HepG2 (cell line): ENCODE data around the gene CFAP45. TPM values are rescaled to one million over a fixed set of nuclear protein-coding genes. Genes with fewer than 3 reads are reported as not detected.

Experiments
- ATAC-seq: fragments of 200-7000 bp; cut with Tn5 transposase; 3 replicates; pipeline ENCODE4 v1.9.1; 2020; ENCODE audit warnings: mild to moderate bottlenecking, moderate library complexity
- BruUV-seq: library from RNA; stranded (reverse); fragments of 400-500 nt; replicated peaks from 2 replicates; lab custom pipeline; 2021; lab: Mats Ljungman, UMichigan
- CTCF ChIA-PET: fragments of 300-600 bp; formaldehyde crosslinking; extraction: SDS; loops from one replicate; lab custom pipeline; 2021; ENCODE audit warnings: low total read pairs, inconsistent platforms, low intra/inter-chr PET ratio; lab: Yijun Ruan, JAX
- POLR2A ChIA-PET: fragments of 350-600 bp; sonication (Branson Sonifier 250); formaldehyde crosslinking; loops from one replicate; lab custom pipeline; 2020; ENCODE audit warnings: antibody characterized with exemption, inconsistent platforms; lab: Yijun Ruan, JAX
- DNase-seq: peaks from one replicate; pipeline ENCODE4 v3.0.0-alpha.2; 2015; ENCODE audit warnings: low spot score
- FAIRE-seq: peaks from 3 replicates; lab custom pipeline; 2011; peaks lifted over from hg19 to GRCh38; lab: Jason Lieb, UNC
- H2AFZ ChIP-seq: one replicate; pipeline ENCODE4 v1.6.1; 2011; ENCODE audit warnings: low read length, inconsistent platforms
- H3K27ac ChIP-seq: fragments of 300-600 bp; 3 replicates; pipeline ENCODE4 v1.8.0; 2011; ENCODE audit warnings: mixed run types, mild to moderate bottlenecking, mixed read lengths, low read length, inconsistent platforms; ENCODE audit not compliant: insufficient read depth; ENCODE audit errors: extremely low read length
- H3K27me3 ChIP-seq, 2 experiments: fragments of 200-600 bp in 1 of 2; 2 replicates in 1 of 2; 3 replicates in 1 of 2; pipeline versions ENCODE4 v1.6.0 to v1.8.0; 2011; ENCODE audit warnings: low read length in 2 of 2, mild to moderate bottlenecking in 2 of 2, moderate library complexity in 2 of 2, inconsistent platforms in 1 of 2; ENCODE audit not compliant: insufficient read depth in 2 of 2, control insufficient read depth in 1 of 2
- H3K36me3 ChIP-seq, 2 experiments: fragments of 200-600 bp in 1 of 2; replicated peaks in 1 of 2; 2 replicates in 1 of 2; 3 replicates in 1 of 2; pipeline versions ENCODE4 v1.5.1 to v1.8.0; 2011; ENCODE audit warnings: low read length in 2 of 2, inconsistent platforms in 1 of 2; ENCODE audit not compliant: insufficient read depth in 2 of 2, control insufficient read depth in 1 of 2
- H3K4me1 ChIP-seq: 2 replicates; pipeline ENCODE4 v1.5.1; 2012; ENCODE audit warnings: low read length, inconsistent platforms; ENCODE audit not compliant: insufficient read depth
- H3K4me2 ChIP-seq: 2 replicates; pipeline ENCODE4 v1.6.0; 2011; ENCODE audit warnings: low read depth, low read length, inconsistent platforms
- H3K4me3 ChIP-seq, 3 experiments: fragments of 200-600 bp in 1 of 3; sonication (generic), shearing (Covaris generic) in 1 of 3; replicated peaks in 1 of 3; 2 replicates each; pipeline ENCODE4 v1.5.1; 2011 to 2016; ENCODE audit warnings: low read length in 3 of 3, inconsistent platforms in 2 of 3, low read depth in 2 of 3, mild to moderate bottlenecking in 2 of 3, control low read depth in 1 of 3, mixed read lengths in 1 of 3; ENCODE audit not compliant: insufficient read depth in 1 of 3
- H3K79me2 ChIP-seq: one replicate; pipeline ENCODE4 v1.6.1; 2011; ENCODE audit warnings: low read length, inconsistent platforms; ENCODE audit not compliant: insufficient read depth
- H3K9ac ChIP-seq: 2 replicates; pipeline ENCODE4 v1.6.0; 2011; ENCODE audit warnings: mild to moderate bottlenecking, low read depth, low read length, inconsistent platforms; ENCODE audit not compliant: insufficient read depth
- H3K9me3 ChIP-seq: 2 replicates; pipeline ENCODE4 v1.5.1; 2012; ENCODE audit warnings: mild to moderate bottlenecking, low read length
- H4K20me1 ChIP-seq: 2 replicates; pipeline ENCODE4 v1.6.0; 2011; ENCODE audit warnings: inconsistent platforms, mild to moderate bottlenecking, low read length, moderate library complexity; ENCODE audit not compliant: insufficient read depth
- BHLHE40 ChIP-seq: IDR thresholded peaks from 2 replicates; pipeline ENCODE4 v1.6.1; 2011; ENCODE audit warnings: low read length, improper control_type of control experiment
- MAZ ChIP-seq, 2 experiments: sonication (generic) in 1 of 2; formaldehyde crosslinking in 1 of 2; IDR thresholded peaks; 2 replicates each; pipeline versions ENCODE4 v1.5.0 to v1.6.1; 2012 to 2020; ENCODE audit warnings: low read depth in 2 of 2, mild to moderate bottlenecking in 2 of 2, borderline replicate concordance in 1 of 2, improper control_type of control experiment in 1 of 2, low read length in 1 of 2, missing genetic modification reagents in 1 of 2, moderate library complexity in 1 of 2
- MTF2 ChIP-seq: sonication (generic); formaldehyde crosslinking; IDR thresholded peaks from 2 replicates; pipeline ENCODE4 v1.5.0; 2020; ENCODE audit warnings: missing genetic modification reagents, borderline replicate concordance
- NFE2 ChIP-seq: sonication (generic); formaldehyde crosslinking; IDR thresholded peaks from 2 replicates; pipeline ENCODE4 v1.4.0; 2020; ENCODE audit warnings: missing genetic modification reagents
- NR2F6 ChIP-seq, 2 experiments: IDR thresholded peaks; 2 replicates each; pipeline ENCODE4 v1.6.1; 2016; ENCODE audit warnings: antibody characterized with exemption in 1 of 2, mild to moderate bottlenecking in 1 of 2
- RFX1 ChIP-seq: fragments of 450-650 bp; IDR thresholded peaks from 2 replicates; pipeline ENCODE4 v1.6.1; 2017
- RFX3 ChIP-seq: IDR thresholded peaks from 2 replicates; pipeline ENCODE4 v1.6.1; 2016; ENCODE audit warnings: missing biosample characterization, missing genetic modification reagents
- SAP130 ChIP-seq: IDR thresholded peaks from 2 replicates; pipeline ENCODE4 v1.6.1; 2016; ENCODE audit warnings: low read depth
- SIX4 ChIP-seq: sonication (generic); formaldehyde crosslinking; IDR thresholded peaks from 2 replicates; pipeline ENCODE4 v1.4.0; 2020; ENCODE audit warnings: missing genetic modification reagents
- SKI ChIP-seq: fragments of 450-650 bp; IDR thresholded peaks from one replicate; pipeline ENCODE4 v1.6.1; 2018; ENCODE audit warnings: mild to moderate bottlenecking; ENCODE audit not compliant: partially characterized antibody
- SOX6 ChIP-seq, 2 experiments: fragments of 450-650 bp in 1 of 2; sonication (generic) in 1 of 2; formaldehyde crosslinking in 1 of 2; IDR thresholded peaks; 2 replicates each; pipeline versions ENCODE4 v1.4.0 to v1.6.1; 2017 to 2020; ENCODE audit warnings: antibody characterized with exemption in 1 of 2, mild to moderate bottlenecking in 1 of 2, missing genetic modification reagents in 1 of 2
- WGBS: methylation state at CpG from one replicate; pipeline ENCODE4 v1.1.6; 2017; ENCODE audit warnings: low lambda C conversion rate; 5-methylcytosine and 5-hydroxymethylcytosine counted together
- in situ Hi-C: cut with HindIII; loops from 2 replicates; pipeline ENCODE4 v1.10.0; 2017; ENCODE audit warnings: low pct_unique_long_range_greater_than_20kb; ENCODE audit not compliant: extremely low pct_ligation_motif_present
- intact Hi-C: fragments of 100-400 bp; cut with micrococcal nuclease; formaldehyde crosslinking; loops from one replicate; pipeline ENCODE4 v1.10.0; 2022; ENCODE audit not compliant: unreplicated experiment
- polyA plus RNA-seq, 8 experiments: library from polyadenylated mRNA; depleted of rRNA in 3 of 8; stranded (reverse) in 7 of 8; unstranded in 1 of 8; fragments of >200 nt; fragmentation: Illumina TruSeq in 4 of 8; extraction: Trizol in 4 of 8; gene quantifications; 2 replicates each; pipeline versions ENCODE4 v1.2.1 to v1.2.3, GENCODE V29; 2011 to 2016; ENCODE audit warnings: low read depth in 4 of 8, missing spikeins in 1 of 8, mixed read lengths in 1 of 8; ENCODE audit not compliant: insufficient read depth in 1 of 8
- total RNA-seq, 5 experiments: library from RNA; depleted of rRNA; stranded (reverse); fragments of >200 nt; fragmentation: Illumina TruSeq; extraction: Trizol; gene quantifications; 2 replicates each; pipeline ENCODE4 v1.2.3, GENCODE V29; 2016; ENCODE audit warnings: low read depth in 1 of 5
- TF ChIP-seq, protein P1 (sequence below): sonication (generic); formaldehyde crosslinking; IDR thresholded peaks from 2 replicates; pipeline ENCODE4 v1.4.0; 2020; ENCODE audit warnings: missing genetic modification reagents
- TF ChIP-seq, protein P2 (sequence below): sonication (generic); formaldehyde crosslinking; IDR thresholded peaks from 2 replicates; pipeline ENCODE4 v1.4.0; 2020; ENCODE audit warnings: missing genetic modification reagents
- TF ChIP-seq, protein P3 (sequence below): sonication (generic); formaldehyde crosslinking; IDR thresholded peaks from 2 replicates; pipeline ENCODE4 v1.4.0; 2020; ENCODE audit warnings: missing genetic modification reagents
- TF ChIP-seq, protein P4 (sequence below): conservative IDR thresholded peaks from 2 replicates; pipeline ENCODE4 v1.6.1; 2018; ENCODE audit warnings: missing genetic modification reagents

CFAP45 gene
- total and polyA plus RNA-seq, 2 of the 13 experiments (the other 11 are each of a cell fraction or from before 2014, with no cell fraction given), result not detected

DNA sequence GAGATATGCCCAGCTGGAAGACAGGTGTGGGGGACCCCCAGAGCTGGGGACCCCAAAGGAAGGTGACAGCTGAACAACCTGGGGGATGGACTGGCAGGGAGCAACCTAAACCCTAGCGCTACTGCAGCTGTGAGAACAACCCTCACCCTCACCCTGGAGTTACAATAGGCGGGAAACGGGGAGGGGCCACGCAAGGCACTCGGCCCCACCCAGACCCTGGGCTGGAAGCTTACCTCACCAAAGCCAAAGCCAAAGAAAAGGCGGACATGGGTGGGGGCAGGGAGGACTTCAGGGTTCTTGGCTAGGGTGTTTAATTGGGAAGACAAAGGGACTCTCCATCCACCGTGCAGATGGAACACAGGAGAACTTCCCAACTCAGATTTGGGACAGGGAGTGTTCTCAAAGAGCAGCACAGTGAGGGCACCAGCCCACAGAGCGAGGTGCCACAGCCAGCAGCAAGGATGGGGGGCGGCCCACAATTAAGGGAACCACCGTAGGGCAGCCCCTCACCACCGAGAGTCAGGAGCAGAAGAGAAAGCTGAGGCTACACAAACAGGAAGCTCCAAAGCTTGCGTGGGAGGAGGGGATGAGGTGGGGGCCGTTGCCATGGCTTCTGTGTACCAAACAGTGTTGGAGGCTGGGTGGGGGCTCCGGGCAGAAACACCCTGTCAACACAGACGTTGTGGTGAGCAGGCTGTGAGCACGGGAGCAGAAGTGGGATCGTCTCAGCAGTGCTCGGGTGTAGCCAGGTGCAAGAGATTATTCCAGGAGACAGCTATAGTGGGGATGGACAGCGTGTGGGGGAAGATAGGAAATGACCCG, 23.4 kb upstream of the CFAP45 start:
- H3K9me3 ChIP-seq, result no peaks in the 10 kb centered on the region
- H3K27me3 ChIP-seq, result peaks cover 5 to 32% of the 10 kb centered on the region in 2 experiments; a peak in 4 of 5 replicates
- peak; percentile 33 for ATAC-seq
- no peak for FAIRE-seq
- peak overlapping the region; percentile 66 for H3K4me2 ChIP-seq
- 25% methylated on average over 20 of the region's 20 CpGs for WGBS
- H3K27ac ChIP-seq, result peak overlapping the region; percentile 8
- peaks cover 41% of the 10 kb centered on the region for H3K4me1 ChIP-seq
- ChIA-PET POLR2A (interaction anchor here (1.3 kb wide), 1 partner anchor 9 kb away, joined by 4 read pairs; no protein-coding TSS in a partner anchor), CTCF (no interaction called here)
- no peaks in the 10 kb centered on the region for H3K36me3 ChIP-seq
- no peaks in the 10 kb centered on the region for H4K20me1 ChIP-seq
- DNase-seq, result peak; percentile 50
- BruUV-seq, result no TSS peak
- in situ Hi-C loops (no loop called here), intact Hi-C loops (no loop called here)
- peak overlapping the region; percentile 2 to 56 (median 17); a peak in 5 of 6 replicates for H3K4me3 ChIP-seq
- no peak overlapping the region for H2AFZ ChIP-seq
- H3K9ac ChIP-seq, result peak overlapping the region; percentile 66; the same call in 1 of the 2 replicates
- no peaks in the 10 kb centered on the region for H3K79me2 ChIP-seq
- TF ChIP-seq, protein P1, sequence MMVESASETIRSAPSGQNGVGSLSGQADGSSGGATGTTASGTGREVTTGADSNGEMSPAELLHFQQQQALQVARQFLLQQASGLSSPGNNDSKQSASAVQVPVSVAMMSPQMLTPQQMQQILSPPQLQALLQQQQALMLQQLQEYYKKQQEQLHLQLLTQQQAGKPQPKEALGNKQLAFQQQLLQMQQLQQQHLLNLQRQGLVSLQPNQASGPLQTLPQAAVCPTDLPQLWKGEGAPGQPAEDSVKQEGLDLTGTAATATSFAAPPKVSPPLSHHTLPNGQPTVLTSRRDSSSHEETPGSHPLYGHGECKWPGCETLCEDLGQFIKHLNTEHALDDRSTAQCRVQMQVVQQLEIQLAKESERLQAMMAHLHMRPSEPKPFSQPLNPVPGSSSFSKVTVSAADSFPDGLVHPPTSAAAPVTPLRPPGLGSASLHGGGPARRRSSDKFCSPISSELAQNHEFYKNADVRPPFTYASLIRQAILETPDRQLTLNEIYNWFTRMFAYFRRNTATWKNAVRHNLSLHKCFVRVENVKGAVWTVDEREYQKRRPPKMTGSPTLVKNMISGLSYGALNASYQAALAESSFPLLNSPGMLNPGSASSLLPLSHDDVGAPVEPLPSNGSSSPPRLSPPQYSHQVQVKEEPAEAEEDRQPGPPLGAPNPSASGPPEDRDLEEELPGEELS, result peak; percentile 62
- TF ChIP-seq BHLHE40 (peak; percentile 64; the same call in 1 of the 2 replicates), SKI (peak; percentile 45), NR2F6 (IDR thresholded peaks at IDR 0.05) (no peak), NR2F6 (CRISPR knock-in tag; IDR thresholded peaks at IDR 0.05) (0 out of 2 replicates have a peak, but pooled peaks have one; percentile 13), MAZ (IDR thresholded peaks at IDR 0.05; ENCODE audit: borderline replicate concordance, low read depth, low read length) (peak; percentile 63; the same call in 1 of the 2 replicates), MAZ (CRISPR knock-in tag; IDR thresholded peaks at IDR 0.05; ENCODE audit: low read depth) (no peak), RFX1 (peak; percentile 67; the same call in 1 of the 2 replicates), RFX3 (peak; percentile 82), SAP130 (peak; percentile 59), MTF2 (CRISPR knock-in tag) (no peak), SOX6 (IDR thresholded peaks at IDR 0.05) (no peak), SOX6 (CRISPR knock-in tag; IDR thresholded peaks at IDR 0.05) (peak; percentile 24; the same call in 1 of the 2 replicates), NFE2 (CRISPR knock-in tag) (no peak), SIX4 (CRISPR knock-in tag) (no peak)
- TF ChIP-seq, protein P2, sequence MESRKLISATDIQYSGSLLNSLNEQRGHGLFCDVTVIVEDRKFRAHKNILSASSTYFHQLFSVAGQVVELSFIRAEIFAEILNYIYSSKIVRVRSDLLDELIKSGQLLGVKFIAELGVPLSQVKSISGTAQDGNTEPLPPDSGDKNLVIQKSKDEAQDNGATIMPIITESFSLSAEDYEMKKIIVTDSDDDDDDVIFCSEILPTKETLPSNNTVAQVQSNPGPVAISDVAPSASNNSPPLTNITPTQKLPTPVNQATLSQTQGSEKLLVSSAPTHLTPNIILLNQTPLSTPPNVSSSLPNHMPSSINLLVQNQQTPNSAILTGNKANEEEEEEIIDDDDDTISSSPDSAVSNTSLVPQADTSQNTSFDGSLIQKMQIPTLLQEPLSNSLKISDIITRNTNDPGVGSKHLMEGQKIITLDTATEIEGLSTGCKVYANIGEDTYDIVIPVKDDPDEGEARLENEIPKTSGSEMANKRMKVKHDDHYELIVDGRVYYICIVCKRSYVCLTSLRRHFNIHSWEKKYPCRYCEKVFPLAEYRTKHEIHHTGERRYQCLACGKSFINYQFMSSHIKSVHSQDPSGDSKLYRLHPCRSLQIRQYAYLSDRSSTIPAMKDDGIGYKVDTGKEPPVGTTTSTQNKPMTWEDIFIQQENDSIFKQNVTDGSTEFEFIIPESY (CRISPR knock-in tag), result peak; percentile 40; the same call in 1 of the 2 replicates
- TF ChIP-seq, protein P3, sequence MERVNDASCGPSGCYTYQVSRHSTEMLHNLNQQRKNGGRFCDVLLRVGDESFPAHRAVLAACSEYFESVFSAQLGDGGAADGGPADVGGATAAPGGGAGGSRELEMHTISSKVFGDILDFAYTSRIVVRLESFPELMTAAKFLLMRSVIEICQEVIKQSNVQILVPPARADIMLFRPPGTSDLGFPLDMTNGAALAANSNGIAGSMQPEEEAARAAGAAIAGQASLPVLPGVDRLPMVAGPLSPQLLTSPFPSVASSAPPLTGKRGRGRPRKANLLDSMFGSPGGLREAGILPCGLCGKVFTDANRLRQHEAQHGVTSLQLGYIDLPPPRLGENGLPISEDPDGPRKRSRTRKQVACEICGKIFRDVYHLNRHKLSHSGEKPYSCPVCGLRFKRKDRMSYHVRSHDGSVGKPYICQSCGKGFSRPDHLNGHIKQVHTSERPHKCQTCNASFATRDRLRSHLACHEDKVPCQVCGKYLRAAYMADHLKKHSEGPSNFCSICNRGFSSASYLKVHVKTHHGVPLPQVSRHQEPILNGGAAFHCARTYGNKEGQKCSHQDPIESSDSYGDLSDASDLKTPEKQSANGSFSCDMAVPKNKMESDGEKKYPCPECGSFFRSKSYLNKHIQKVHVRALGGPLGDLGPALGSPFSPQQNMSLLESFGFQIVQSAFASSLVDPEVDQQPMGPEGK (CRISPR knock-in tag), result peak; percentile 91
- TF ChIP-seq, protein P4, sequence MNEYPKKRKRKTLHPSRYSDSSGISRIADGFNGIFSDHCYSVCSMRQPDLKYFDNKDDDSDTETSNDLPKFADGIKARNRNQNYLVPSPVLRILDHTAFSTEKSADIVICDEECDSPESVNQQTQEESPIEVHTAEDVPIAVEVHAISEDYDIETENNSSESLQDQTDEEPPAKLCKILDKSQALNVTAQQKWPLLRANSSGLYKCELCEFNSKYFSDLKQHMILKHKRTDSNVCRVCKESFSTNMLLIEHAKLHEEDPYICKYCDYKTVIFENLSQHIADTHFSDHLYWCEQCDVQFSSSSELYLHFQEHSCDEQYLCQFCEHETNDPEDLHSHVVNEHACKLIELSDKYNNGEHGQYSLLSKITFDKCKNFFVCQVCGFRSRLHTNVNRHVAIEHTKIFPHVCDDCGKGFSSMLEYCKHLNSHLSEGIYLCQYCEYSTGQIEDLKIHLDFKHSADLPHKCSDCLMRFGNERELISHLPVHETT (CRISPR knock-in tag), result no peak
